ENCODE measurements around the gene ALDH3B1.
"Not testable (repeated sequence)": the region's sequence is repeated elsewhere in the genome, so short reads cannot be mapped to it uniquely, and the experiment has no call there.

- TF ChIP-seq, protein P1, sequence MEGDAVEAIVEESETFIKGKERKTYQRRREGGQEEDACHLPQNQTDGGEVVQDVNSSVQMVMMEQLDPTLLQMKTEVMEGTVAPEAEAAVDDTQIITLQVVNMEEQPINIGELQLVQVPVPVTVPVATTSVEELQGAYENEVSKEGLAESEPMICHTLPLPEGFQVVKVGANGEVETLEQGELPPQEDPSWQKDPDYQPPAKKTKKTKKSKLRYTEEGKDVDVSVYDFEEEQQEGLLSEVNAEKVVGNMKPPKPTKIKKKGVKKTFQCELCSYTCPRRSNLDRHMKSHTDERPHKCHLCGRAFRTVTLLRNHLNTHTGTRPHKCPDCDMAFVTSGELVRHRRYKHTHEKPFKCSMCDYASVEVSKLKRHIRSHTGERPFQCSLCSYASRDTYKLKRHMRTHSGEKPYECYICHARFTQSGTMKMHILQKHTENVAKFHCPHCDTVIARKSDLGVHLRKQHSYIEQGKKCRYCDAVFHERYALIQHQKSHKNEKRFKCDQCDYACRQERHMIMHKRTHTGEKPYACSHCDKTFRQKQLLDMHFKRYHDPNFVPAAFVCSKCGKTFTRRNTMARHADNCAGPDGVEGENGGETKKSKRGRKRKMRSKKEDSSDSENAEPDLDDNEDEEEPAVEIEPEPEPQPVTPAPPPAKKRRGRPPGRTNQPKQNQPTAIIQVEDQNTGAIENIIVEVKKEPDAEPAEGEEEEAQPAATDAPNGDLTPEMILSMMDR (IDR thresholded peaks at IDR 0.05; ENCODE audit: insufficient read depth, low read length, poor library complexity, severe bottlenecking), result not testable (repeated sequence)
- TF ChIP-seq EZH2phosphoT487 (conservative IDR thresholded peaks at IDR 0.05; ENCODE audit: low read length), result not testable (repeated sequence)
Observed at GRCh38 chr11:67995579-67995978, 14.5 kb upstream of the ALDH3B1 start.

Data from SU-DHL-6 (cell line).